Measurements from ENCODE around the gene NR2F1.

- no peak for TF ChIP-seq EZH2 (IDR thresholded peaks at IDR 0.05; ENCODE audit: low read length, unreplicated experiment)
- TF ChIP-seq CTCF (conservative IDR thresholded peaks at IDR 0.05; ENCODE audit: low read depth, low read length): no peak
- TF ChIP-seq EZH2phosphoT487 (IDR thresholded peaks at IDR 0.05; ENCODE audit: borderline replicate concordance, low read length): no peak
These were observed 21.9 kb downstream of the NR2F1 start for GRCh38 chr5:93604644-93605515.
